Measurements from ENCODE around the gene FCAR.

DNA sequence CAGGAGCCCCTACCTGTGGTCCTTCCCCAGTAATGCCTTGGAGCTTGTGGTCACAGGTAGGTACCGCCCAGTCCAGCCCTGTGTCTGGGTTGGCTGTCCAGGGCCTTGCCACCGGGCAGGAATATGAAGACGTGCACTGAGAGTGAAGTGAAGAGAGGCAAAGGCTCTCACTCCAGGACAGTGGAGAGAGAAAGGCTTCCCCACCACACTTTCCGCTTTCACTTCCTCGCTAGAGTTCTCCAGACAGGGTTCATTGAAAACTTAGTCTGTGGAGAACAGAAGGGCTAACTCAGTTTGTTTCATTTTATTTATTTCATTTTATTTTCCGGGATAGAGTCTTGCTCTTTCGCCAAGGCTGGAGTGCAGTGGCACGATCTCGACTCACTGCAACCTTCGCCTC lies 14.2 kb downstream of the FCAR start:
- TF ChIP-seq POLR2AphosphoS5 (IDR thresholded peaks at IDR 0.05; ENCODE audit: low read depth, low read length): no peak
- no peak for TF ChIP-seq TAF1 (IDR thresholded peaks at IDR 0.05; ENCODE audit: borderline replicate concordance, insufficient read depth, low read length)
- TF ChIP-seq, protein P1, sequence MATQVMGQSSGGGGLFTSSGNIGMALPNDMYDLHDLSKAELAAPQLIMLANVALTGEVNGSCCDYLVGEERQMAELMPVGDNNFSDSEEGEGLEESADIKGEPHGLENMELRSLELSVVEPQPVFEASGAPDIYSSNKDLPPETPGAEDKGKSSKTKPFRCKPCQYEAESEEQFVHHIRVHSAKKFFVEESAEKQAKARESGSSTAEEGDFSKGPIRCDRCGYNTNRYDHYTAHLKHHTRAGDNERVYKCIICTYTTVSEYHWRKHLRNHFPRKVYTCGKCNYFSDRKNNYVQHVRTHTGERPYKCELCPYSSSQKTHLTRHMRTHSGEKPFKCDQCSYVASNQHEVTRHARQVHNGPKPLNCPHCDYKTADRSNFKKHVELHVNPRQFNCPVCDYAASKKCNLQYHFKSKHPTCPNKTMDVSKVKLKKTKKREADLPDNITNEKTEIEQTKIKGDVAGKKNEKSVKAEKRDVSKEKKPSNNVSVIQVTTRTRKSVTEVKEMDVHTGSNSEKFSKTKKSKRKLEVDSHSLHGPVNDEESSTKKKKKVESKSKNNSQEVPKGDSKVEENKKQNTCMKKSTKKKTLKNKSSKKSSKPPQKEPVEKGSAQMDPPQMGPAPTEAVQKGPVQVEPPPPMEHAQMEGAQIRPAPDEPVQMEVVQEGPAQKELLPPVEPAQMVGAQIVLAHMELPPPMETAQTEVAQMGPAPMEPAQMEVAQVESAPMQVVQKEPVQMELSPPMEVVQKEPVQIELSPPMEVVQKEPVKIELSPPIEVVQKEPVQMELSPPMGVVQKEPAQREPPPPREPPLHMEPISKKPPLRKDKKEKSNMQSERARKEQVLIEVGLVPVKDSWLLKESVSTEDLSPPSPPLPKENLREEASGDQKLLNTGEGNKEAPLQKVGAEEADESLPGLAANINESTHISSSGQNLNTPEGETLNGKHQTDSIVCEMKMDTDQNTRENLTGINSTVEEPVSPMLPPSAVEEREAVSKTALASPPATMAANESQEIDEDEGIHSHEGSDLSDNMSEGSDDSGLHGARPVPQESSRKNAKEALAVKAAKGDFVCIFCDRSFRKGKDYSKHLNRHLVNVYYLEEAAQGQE (IDR thresholded peaks at IDR 0.05; ENCODE audit: insufficient read depth in 1 of 2, low read depth in 2 of 2, low read length in 2 of 2): no peak
